H1 (cell line): ENCODE measurements around the gene SLC1A5. TPM values are rescaled to one million over a fixed set of nuclear protein-coding genes. Genes with fewer than 3 reads are reported as not detected.

Experiments
- CHD2 ChIP-seq: IDR thresholded peaks from 2 replicates; pipeline ENCODE4 v1.6.1; 2012; ENCODE audit warnings: low read length, improper control_type of control experiment
- RBBP5 ChIP-seq: IDR thresholded peaks from 2 replicates; pipeline ENCODE4 v1.7.1; 2012; ENCODE audit warnings: low read depth, mild to moderate bottlenecking, inconsistent platforms, low read length, moderate library complexity, borderline replicate concordance
- SP1 ChIP-seq: IDR thresholded peaks from 2 replicates; pipeline ENCODE4 v1.6.1; 2011; ENCODE audit warnings: low read depth, low read length
- SRF ChIP-seq: IDR thresholded peaks from 2 replicates; pipeline ENCODE4 v1.6.1; 2011; ENCODE audit warnings: mild to moderate bottlenecking, low read depth, low read length, moderate library complexity
- polyA plus RNA-seq, 7 experiments: library from polyadenylated mRNA; depleted of rRNA in 3 of 7; stranded (reverse) in 5 of 7; unstranded in 2 of 7; fragments of >200 nt in 5 of 7; fragments of 200-250 nt in 2 of 7; gene quantifications; 1 replicate in 5 of 7; 2 replicates in 1 of 7; 4 replicates in 1 of 7; pipeline versions ENCODE4 v1.2.1 to v1.2.3, GENCODE V29; 2011 to 2013; ENCODE audit warnings: missing spikeins in 2 of 7, mixed read lengths in 2 of 7
- total RNA-seq: library from RNA; stranded (reverse); fragmentation: NEBNext Ultra II Directional; extraction: Animal tissue kit (Norgen Biotek cat#: 25700); gene quantifications from 2 replicates; pipeline ENCODE4 v1.2.1, GENCODE V29; 2021

SLC1A5 gene
- total and polyA plus RNA-seq, 2 of the 8 experiments (the other 6 are each of a cell fraction or from before 2014, with no cell fraction given): 291 to 351 TPM

GRCh38 chr19:46813839-46814358 is 25.5 kb upstream of the SLC1A5 start (continued):
- TF ChIP-seq SRF: no peak
- TF ChIP-seq SP1: no peak
- no peak for TF ChIP-seq RBBP5
- no peak for TF ChIP-seq CHD2
